Lower leg skin (tissue), 4 donors: ENCODE measurements around the gene ATP5ME. TPM values are rescaled to one million over a fixed set of nuclear protein-coding genes. Genes with fewer than 3 reads are reported as not detected.
A peak's percentile ranks its signal among the peaks of the same experiment; 100 is the strongest.

Experiments
- DNase-seq, 2 donors: peaks; one replicate each; pipeline ENCODE4 v3.0.0-alpha.2; 2019; ENCODE audit warnings: low spot score in 2 of 2
- H3K4me3 ChIP-seq: fragments of 200-600 bp; sonication (generic); 2 replicates; pipeline ENCODE4 v1.5.1; 2017; ENCODE audit warnings: mild to moderate bottlenecking, low read depth; ENCODE audit not compliant: poor library complexity, severe bottlenecking
- POLR2A ChIP-seq, 2 donors: fragments of 450-650 bp; IDR thresholded peaks; one replicate each; pipeline ENCODE4 v1.6.1; 2016 to 2017; ENCODE audit warnings: antibody characterized with exemption in 2 of 2, mild to moderate bottlenecking in 1 of 2, moderate library complexity in 1 of 2
- WGBS, 2 donors: methylation state at CpG; one replicate each; pipeline ENCODE4 v1.1.5; 2018; 5-methylcytosine and 5-hydroxymethylcytosine counted together
- intact Hi-C: fragments of 100-400 bp; cut with DNase I; formaldehyde crosslinking; loops from one replicate; pipeline ENCODE4 v1.15.0; 2023; ENCODE audit warnings: low total_unique reads
- total RNA-seq, 4 donors: library from RNA; depleted of rRNA; stranded (reverse); fragments of >200 nt; gene quantifications; one replicate each; pipeline ENCODE4 v1.1.0, GENCODE V29; 2016
- TF ChIP-seq, protein P1 (sequence below), 3 donors: fragments of 450-650 bp; IDR thresholded peaks; one replicate each; pipeline ENCODE4 v1.5.1; 2016; ENCODE audit warnings: antibody characterized with exemption in 3 of 3, mild to moderate bottlenecking in 3 of 3, moderate library complexity in 2 of 3

ATP5ME gene
- total RNA-seq, 4 donors from 2014 or later = 38.2 to 172 (median 140) TPM

DNA sequence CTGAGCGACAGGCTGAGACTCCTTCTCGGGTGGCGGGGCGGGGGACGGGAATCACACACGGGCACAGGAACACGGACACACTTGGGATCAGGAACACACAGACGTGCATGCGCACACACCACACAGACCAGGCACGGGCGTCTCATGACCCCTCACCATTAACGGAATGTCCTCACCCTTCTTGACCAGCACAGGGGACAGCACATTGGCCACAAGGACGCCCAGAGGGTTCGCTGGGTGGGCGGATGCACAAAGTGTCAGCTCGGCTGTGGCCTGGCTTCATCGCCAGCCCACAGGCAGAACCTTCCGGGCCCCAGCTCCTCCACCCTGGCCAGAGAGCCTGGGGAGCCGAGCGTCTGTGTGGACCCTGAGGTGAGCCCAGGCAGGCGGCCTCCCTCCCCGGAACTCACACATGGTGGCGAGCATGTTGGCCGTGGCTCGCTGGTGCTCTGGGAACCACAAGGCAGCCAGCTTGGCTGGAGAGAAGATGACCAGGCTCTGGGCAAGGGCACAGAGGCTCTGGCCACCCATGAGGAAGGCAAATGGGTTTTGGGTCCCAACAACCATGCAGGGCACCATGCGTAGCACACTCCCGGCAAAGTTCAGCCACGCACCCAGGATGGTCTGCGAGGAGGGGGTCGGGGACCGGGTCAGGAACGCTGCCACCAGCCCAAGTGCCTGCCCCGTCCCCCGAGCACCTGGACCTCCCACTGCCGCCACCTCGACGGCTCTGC lies 11.8 kb upstream of the ATP5ME start:
- no peak for DNase-seq
- H3K4me3 ChIP-seq = no peak overlapping the region
- intact Hi-C loops = no loop called here
- 93 to 96% methylated on average over 26 to 34 of the region's 37 CpGs for WGBS, 2 donors
- no peak for TF ChIP-seq POLR2A (IDR thresholded peaks at IDR 0.05)
- TF ChIP-seq, protein P1, sequence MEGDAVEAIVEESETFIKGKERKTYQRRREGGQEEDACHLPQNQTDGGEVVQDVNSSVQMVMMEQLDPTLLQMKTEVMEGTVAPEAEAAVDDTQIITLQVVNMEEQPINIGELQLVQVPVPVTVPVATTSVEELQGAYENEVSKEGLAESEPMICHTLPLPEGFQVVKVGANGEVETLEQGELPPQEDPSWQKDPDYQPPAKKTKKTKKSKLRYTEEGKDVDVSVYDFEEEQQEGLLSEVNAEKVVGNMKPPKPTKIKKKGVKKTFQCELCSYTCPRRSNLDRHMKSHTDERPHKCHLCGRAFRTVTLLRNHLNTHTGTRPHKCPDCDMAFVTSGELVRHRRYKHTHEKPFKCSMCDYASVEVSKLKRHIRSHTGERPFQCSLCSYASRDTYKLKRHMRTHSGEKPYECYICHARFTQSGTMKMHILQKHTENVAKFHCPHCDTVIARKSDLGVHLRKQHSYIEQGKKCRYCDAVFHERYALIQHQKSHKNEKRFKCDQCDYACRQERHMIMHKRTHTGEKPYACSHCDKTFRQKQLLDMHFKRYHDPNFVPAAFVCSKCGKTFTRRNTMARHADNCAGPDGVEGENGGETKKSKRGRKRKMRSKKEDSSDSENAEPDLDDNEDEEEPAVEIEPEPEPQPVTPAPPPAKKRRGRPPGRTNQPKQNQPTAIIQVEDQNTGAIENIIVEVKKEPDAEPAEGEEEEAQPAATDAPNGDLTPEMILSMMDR (IDR thresholded peaks at IDR 0.05) = no peak

DNA sequence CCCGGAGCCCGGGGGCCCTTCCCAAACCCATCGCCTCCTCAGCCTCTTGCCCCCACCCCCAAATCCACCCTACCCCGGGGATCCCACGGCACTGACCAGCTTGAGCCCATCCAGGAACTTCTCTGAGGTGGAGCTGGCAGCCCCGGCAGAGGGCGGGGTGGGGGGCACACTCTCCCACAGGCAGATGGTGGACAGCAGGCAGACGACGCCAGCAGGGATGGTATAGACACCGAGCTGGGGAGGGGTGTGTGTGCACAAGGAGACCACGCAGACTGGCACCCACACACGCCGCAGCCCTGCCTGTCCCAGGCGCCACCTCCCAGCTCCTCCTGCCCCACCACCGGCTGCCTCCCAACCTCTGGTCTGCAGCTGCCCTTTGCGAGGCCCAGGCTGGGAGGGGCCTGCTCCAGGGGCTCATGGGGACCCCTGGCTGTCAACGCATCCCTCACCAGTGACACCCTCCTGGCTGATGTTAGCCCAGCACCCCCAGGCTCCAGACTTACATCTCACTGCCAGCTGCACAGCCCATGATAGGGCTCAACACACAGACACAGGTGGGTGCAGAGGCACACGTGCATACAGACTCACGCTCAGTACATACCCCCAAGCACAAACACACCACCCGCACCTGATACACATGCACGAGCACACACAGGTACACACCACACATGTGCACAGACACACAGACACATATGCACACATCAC lies 10.7 kb upstream of the ATP5ME start:
- TF ChIP-seq POLR2A (IDR thresholded peaks at IDR 0.05) = no peak
- TF ChIP-seq, protein P1 (IDR thresholded peaks at IDR 0.05) = no peak
- DNase-seq = no peak
- intact Hi-C loops = no loop called here
- no peak overlapping the region for H3K4me3 ChIP-seq
- 78 to 80% methylated on average over 14 to 18 of the region's 21 CpGs for WGBS, 2 donors

DNA sequence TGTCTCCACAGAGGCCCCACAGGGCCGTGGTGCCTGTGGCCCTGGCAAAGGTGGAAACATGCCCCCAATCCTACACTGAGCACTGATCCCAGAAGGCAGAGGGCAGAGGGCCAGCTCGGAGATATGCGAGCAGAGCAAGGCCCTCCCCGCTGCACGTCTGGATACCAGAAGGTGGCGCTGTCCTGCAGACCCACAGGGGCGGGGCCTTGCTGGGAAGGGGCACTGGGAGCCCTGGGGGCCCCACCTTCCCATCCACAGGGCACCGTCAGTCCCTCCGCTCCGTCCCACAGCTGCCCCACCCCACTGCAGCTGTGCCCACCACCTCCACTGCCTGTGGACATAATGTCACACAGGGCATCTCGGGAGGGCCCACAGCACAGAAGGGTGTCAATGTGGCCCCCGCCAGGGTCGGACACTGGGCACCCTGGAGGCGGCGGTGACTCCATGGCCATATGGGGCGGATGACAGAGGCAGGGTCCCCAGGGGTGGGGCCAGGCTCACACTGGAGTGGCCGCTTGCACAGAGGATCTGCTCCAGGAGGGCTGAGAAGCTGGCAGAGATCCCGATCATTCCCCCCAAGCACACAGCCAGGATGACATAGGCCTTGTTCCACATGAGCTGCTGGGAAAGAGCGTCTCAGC lies 10.0 kb upstream of the ATP5ME start:
- H3K4me3 ChIP-seq = no peak overlapping the region
- TF ChIP-seq POLR2A (IDR thresholded peaks at IDR 0.05) = no peak
- TF ChIP-seq, protein P1 (IDR thresholded peaks at IDR 0.05) = peak in 1 of 3 donors; percentile 28
- intact Hi-C loops = no loop called here
- WGBS, 2 donors = 42 to 45% methylated on average over 14 to 15 of the region's 19 CpGs
- DNase-seq = no peak

DNA sequence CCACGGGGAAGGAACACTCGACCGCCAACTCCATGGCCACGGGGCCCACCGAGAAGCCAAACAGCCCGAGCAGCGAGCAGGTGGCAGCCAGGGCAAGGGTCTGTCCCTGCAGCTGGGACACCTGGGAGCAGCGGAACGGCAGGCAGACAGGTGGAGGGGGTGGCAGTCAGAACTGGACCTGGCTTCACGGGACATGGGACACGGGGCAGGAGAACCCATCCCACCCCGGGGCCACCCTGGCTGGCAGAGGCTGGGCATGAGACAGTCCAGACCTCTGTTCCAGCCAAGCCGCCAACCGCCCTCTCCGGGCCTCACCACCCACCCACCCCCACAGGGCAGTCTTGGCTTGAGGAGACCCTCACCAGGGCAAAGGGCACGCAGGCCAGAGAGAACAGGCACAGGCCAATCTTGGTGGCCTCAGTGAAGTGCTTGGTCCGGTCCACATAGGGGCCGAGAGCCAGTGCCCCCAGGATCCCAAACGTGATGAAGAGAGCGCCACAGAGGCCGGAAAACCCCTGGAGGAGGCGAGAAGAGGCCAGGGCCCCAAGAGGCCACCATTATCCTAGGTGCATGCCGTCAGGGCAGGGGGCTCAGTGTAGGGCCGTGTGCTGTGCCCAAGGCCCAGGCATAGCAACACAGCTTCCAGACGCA lies 9.3 kb upstream of the ATP5ME start:
- TF ChIP-seq, protein P1 (IDR thresholded peaks at IDR 0.05) = no peak
- TF ChIP-seq POLR2A (IDR thresholded peaks at IDR 0.05) = no peak
- WGBS, 2 donors = 69 to 75% methylated on average over 17 to 22 of the region's 25 CpGs
- H3K4me3 ChIP-seq = no peak overlapping the region
- DNase-seq = no peak
- intact Hi-C loops = no loop called here

DNA sequence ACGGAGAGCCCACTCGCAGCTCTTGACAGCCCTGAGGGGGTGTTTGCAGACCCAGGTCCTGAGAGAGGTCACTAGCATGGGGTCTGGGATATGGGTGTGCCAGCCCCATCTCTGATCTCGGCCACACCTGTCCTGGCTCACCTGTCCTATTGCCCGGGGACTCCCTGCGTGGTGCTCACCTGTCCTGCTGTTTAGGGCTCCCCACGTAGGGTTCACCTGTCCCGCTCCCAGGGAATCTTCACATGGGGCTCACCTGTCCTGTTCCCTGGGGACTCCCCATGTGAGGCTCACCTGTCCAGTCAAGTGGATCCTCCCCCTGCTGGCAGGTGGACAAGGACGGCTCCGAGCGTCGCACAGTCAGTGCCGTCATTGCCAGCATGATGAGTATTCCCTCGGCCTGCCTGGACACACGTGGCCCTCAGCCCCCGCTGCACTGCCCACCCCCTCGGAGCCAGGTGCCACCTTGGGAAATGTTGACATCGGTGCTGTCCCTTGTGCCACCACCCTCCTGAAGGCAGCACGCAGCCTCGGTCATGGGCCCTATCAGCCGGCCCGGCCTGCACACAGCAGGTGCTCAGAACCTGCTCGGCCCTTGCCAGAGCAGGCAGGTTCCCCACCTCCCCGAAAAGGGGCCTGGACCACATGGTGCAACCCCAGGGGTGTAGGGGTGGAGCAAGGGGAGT lies 8.6 kb upstream of the ATP5ME start:
- peak in 1 of 2 donors; percentile 86 for DNase-seq
- WGBS, 2 donors = 83 to 85% methylated on average over 9 to 11 of the region's 23 CpGs
- H3K4me3 ChIP-seq = no peak overlapping the region
- TF ChIP-seq POLR2A (IDR thresholded peaks at IDR 0.05) = no peak
- TF ChIP-seq, protein P1 (IDR thresholded peaks at IDR 0.05) = no peak
- intact Hi-C loops = no loop called here
